Progenitor cell of endocrine pancreas (in vitro differentiated cells): ENCODE data around the gene CAMK1D. TPM values are rescaled to one million over a fixed set of nuclear protein-coding genes. Genes with fewer than 3 reads are reported as not detected.

Source experiments
- DNase-seq: peaks from one replicate; pipeline ENCODE4 v3.0.0; 2021; ENCODE audit warnings: low spot score; ENCODE audit not compliant: unreplicated experiment
- H3K27ac Mint-ChIP-seq: 2 replicates; pipeline ENCODE4 v1.8.0; 2021; ENCODE audit warnings: mild to moderate bottlenecking, moderate library complexity, mixed read lengths
- H3K27me3 Mint-ChIP-seq: 2 replicates; pipeline ENCODE4 v1.8.0; 2021; ENCODE audit warnings: mixed read lengths
- H3K36me3 Mint-ChIP-seq: 2 replicates; pipeline ENCODE4 v1.8.0; 2022; ENCODE audit warnings: mixed read lengths; ENCODE audit not compliant: insufficient read depth
- H3K4me1 Mint-ChIP-seq: 2 replicates; pipeline ENCODE4 v1.8.0; 2021; ENCODE audit warnings: low read depth, mixed read lengths
- H3K4me3 Mint-ChIP-seq: 2 replicates; pipeline ENCODE4 v1.8.0; 2021; ENCODE audit warnings: low read depth, mild to moderate bottlenecking, moderate library complexity, mixed read lengths
- H3K9me3 Mint-ChIP-seq: 2 replicates; pipeline ENCODE4 v1.8.0; 2021; ENCODE audit warnings: low read depth, mixed read lengths
- CTCF ChIP-seq: fragments of 200-600 bp; sonication (generic); IDR thresholded peaks from one replicate; pipeline ENCODE4 v1.5.0; 2021; ENCODE audit warnings: antibody characterized with exemption, mild to moderate bottlenecking; ENCODE audit not compliant: unreplicated experiment
- total RNA-seq: library from RNA; stranded (reverse); gene quantifications from 2 replicates; pipeline ENCODE4 v1.2.1, GENCODE V29; 2021

Gene CAMK1D
- total RNA-seq, 1 donor from 2014 or later, result 10.8 TPM

- Mint-ChIP-seq H3K36me3 (no peaks in the 10 kb centered on the region), H3K9me3 (no peaks in the 10 kb centered on the region), H3K27me3 (no peaks in the 10 kb centered on the region), H3K4me3 (no peak overlapping the region), H3K4me1 (no peaks in the 10 kb centered on the region), H3K27ac (no peak overlapping the region)
- no peak for DNase-seq
- TF ChIP-seq CTCF, result no peak
Measured at GRCh38 chr10:12377658-12378290, 28.4 kb downstream of the CAMK1D start.

- no peaks in the 10 kb centered on the region for H3K36me3 Mint-ChIP-seq
- no peaks in the 10 kb centered on the region for H3K27me3 Mint-ChIP-seq
- TF ChIP-seq CTCF, result no peak
- no peak overlapping the region for H3K27ac Mint-ChIP-seq
- no peaks in the 10 kb centered on the region for H3K4me1 Mint-ChIP-seq
- DNase-seq, result no peak
- H3K9me3 Mint-ChIP-seq, result peaks cover 13% of the 10 kb centered on the region
- H3K4me3 Mint-ChIP-seq, result no peak overlapping the region
Measured at GRCh38 chr10:12380999-12381398, 31.7 kb downstream of the CAMK1D start.

- H3K27ac Mint-ChIP-seq, result no peak overlapping the region
- no peaks in the 10 kb centered on the region for H3K27me3 Mint-ChIP-seq
- no peak for DNase-seq
- peaks cover 13% of the 10 kb centered on the region for H3K9me3 Mint-ChIP-seq
- no peak overlapping the region for H3K4me3 Mint-ChIP-seq
- TF ChIP-seq CTCF, result no peak
- H3K4me1 Mint-ChIP-seq, result no peaks in the 10 kb centered on the region
- no peaks in the 10 kb centered on the region for H3K36me3 Mint-ChIP-seq
Measured at GRCh38 chr10:12381536-12382156, 32.3 kb downstream of the CAMK1D start.

GRCh38 chr10:12382157-12382548 lies 32.8 kb downstream of the CAMK1D start:
- Mint-ChIP-seq H3K27ac (no peak overlapping the region), H3K4me3 (no peak overlapping the region), H3K4me1 (no peaks in the 10 kb centered on the region), H3K9me3 (peaks cover 13% of the 10 kb centered on the region), H3K36me3 (no peaks in the 10 kb centered on the region), H3K27me3 (no peaks in the 10 kb centered on the region)
- no peak for TF ChIP-seq CTCF
- DNase-seq, result no peak

GRCh38 chr10:12382956-12383531 lies 33.7 kb downstream of the CAMK1D start:
- Mint-ChIP-seq H3K27me3 (no peaks in the 10 kb centered on the region), H3K4me3 (no peak overlapping the region), H3K9me3 (peaks cover 13% of the 10 kb centered on the region), H3K36me3 (no peaks in the 10 kb centered on the region), H3K27ac (no peak overlapping the region), H3K4me1 (no peaks in the 10 kb centered on the region)
- TF ChIP-seq CTCF, result no peak
- no peak for DNase-seq
